Measurements from ENCODE around the gene VEGFC.

VEGFC gene, protein sequence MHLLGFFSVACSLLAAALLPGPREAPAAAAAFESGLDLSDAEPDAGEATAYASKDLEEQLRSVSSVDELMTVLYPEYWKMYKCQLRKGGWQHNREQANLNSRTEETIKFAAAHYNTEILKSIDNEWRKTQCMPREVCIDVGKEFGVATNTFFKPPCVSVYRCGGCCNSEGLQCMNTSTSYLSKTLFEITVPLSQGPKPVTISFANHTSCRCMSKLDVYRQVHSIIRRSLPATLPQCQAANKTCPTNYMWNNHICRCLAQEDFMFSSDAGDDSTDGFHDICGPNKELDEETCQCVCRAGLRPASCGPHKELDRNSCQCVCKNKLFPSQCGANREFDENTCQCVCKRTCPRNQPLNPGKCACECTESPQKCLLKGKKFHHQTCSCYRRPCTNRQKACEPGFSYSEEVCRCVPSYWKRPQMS

DNA sequence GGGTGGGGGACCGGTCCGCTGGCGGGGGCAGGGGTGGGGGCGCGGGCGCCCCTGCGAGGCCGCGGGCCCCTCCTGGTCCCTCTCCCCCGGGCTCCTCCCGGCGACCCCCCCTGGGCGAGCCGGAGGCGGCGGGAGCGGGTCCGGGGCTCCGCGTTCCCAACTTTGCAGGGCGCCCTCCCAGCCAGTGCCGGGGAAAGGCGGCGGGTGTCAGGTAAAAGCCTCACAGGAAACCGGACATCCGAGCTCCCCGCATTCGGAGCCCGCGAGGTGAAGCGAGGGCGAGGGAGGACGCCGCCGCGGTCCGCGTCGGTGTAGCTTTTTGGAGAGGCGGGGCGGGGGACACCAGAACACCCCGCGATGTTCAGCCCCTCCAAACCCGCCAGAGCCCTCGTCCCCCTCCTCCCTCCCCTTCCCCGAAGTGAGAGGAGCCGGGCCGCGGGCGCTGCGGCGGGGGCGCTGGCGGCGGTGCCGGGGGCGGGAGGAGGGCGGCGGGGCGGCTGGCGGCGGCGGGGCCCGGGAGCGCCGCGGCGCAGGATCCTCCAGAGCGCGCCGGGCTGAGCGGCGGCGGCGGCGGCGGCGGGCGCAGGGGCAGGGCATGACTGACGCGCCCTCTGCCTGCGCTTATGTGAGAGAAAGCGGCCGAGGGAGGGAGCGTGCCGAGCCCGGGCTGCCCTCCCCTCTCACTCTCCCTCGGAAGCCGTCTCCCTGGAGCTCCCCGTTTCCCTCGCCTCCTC is at the start of gene VEGFC:
Gene VEGFC (minus strand): TSS at position 597 of the 734 bp plus-strand sequence. CDS start 611 bp downstream, outside the sequence.
- no peak for DNase-seq

DNA sequence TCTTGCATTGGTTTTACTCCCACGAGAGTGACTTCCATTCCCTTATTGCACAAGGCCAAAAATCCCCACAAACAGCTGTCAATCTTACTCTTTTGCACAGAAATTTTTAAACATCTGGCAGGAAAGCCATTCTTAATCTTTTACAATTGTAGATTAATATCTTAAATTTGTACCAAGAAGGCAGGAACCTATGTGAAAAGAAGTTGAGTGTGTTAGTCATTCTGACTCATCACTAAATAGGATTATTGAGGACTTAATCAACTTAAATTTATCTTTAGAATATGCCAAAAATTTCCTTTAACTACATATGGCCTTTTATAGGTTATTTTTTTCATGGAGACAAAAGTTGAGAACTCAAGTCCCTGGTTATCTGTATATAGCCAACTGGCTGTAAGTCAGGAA is 49.0 kb upstream of the VEGFC start:
- no peak for DNase-seq

DNA sequence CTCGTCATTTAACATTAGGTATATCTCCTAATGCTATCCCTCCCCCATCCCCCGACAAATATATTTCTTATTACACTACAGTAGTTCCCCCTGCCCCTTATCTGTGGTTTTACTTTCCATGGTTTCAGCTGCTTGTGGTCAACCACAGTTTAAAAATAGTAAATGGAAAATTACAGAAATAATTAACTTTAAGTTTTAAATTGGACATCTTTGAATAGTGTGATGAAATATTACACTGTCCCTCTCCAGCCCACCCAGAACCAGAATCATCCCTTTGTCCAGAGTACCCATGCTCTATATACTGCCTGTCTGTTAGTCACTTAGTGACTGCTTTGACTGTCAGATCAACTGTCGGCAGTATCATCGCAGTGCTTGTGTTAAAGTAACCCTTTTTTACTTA is 47.4 kb upstream of the VEGFC start:
- DNase-seq, result no peak

DNA sequence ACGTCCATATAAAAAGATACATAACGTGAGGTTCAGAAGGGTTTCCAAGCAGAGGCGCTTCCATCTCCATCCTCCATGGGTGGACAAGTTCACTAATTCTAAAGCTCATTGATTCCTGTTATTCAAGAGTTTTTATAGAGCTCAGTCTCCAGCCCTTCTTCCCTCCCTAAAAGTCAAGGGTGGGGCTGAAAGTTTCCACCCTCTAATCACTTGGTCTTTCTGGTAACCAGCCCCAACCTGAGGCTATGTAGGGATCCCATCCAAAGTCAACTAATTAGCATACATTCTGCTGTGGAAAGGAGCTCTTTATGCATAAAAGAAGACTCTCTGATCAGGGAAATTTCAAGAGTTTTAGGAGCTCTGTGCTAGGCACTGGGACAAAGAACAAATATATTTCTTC is 46.9 kb upstream of the VEGFC start:
- DNase-seq, result no peak

DNA sequence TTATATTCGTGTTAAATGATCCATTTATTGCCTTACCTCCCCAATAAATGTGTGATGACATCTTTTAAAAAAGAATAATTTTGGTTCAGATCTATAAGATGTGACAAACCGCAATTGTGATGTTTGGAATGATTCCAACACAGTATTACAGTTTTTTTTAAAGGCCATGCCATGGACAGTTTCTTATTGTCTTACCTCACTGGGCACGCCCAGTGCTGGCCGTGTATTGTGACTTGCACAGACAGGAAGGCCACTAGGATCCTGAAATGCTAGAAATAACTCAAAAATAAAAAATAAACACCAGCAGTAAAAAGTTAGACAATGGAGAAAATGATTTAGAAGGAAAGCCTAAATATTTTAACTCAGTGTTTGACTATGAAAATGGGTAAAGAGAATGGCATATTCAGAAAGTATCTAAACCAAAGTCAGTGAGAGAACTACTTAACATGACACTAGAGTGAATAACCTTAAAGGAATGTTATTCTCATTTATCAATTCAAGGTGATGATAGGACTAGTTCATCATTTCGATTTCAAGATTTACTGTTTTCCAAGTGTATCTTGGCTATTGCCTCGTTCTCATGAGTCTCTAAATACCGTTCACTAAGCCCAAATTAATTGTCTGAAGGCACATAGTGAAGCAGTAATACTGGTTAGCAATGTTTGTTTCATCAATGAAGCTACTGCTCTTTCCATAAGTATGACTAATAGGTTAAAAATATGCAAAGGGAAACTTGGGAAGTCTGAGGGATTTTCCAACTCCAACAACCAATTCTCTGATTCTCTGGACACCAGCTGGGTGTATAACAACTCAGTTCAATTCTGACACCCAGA is 46.1 kb upstream of the VEGFC start:
- no peak for DNase-seq

DNA sequence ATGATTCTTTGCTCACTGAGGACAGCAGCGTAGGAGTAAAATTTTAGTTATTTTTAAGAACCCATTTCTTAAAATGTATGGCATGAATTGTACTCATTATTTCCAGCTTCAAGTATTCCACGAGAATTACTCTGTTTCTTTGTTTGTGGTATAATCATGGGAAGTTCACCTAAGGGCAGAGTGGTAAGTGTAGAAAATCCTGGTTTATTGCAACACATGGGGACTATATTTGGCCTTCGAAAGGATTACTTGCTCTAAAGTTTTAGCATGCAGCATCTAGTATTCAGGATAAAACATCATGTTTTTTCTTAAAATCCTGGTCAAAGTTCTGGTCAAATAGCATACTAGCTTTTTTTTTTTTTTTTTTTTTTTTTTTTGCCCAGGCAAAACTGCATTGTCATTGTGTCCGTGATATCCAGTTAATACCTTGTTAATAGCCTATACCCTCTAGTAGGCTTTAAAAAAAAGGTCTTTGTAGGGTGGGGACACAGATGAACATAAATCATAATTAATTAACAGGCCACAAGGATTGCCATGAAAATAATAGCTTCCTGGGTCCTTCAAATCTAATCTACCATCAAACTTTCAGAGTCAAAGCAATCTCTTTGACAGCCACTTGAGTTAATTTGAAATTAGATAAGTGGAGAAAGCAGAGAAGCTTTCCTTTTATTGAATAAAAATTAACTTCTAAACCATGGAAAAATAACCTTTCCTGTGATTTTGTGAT is 44.6 kb upstream of the VEGFC start:
- DNase-seq, result no peak

DNA sequence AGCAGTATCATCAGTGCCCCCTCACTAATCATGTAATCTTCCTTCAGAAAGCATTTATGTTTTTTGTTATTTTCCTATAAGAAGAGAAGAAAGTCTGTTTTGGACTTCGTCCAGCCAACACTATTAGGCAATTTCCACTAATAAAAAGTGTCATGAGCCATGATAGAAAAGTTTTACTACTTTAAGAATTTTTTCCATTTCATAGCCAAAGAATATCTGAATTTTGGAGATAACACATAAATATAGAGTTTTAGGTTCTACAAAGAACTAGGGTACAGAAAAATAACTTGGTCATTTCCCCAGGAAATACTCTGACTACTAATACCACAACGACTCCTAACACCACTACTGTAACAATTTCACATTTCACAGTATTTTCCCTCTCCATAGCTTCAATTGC is 41.8 kb upstream of the VEGFC start:
- no peak for DNase-seq

DNA sequence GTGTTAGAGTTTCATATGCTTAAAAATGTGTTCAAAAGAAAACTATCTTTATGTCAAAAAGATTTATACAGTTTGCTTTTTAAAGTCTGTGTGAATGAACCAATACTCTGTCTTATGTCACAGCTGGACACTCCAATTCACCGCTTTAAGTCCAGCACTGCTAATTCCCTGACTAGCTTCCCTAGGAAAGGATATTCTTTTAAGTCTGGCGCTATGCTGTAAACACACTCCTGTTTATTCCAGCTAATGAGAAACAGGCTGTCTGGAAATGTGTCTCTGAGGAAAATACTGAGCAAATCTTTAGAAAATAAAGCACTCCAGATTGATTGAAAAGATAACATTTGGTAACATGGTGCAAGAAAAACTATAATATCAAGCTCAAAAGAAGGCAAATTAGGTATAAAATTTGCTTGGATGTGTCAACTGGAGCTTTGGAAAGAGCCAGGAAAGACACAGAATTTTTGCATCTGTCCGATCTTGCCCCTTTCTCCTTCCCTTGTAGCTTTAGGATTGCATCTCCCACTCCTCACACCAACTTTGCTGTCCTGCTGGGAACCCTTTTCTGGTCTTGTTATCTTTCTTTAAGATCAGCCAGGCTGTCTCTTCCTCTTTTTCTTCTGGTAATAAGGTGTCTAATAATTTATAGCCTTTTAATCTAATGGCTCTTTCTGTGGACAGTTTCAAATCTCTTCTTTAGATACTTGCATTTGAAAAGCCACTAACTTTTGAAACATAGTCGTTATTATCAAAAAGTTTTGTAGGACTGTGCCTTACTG is 40.9 kb upstream of the VEGFC start:
- no peak for DNase-seq

DNA sequence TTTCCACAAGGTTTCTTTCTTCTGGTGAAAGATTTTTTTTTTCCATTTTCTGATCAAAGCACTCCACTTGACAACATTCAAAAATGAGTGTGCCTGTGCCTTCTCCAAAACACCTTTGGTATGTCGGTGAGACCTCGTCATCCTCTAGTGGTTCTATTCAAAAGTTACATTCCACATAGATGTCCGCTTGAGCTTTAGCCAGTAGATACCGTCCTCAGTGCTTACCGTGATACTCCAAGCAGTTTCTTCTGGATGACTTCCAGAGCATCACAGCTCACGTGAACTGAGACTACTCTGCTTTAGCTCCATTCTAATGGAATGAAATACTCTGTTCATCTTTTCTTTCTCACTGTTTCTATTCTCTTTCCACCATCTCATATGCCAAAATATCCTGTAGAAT is 38.2 kb upstream of the VEGFC start:
- DNase-seq, result no peak

DNA sequence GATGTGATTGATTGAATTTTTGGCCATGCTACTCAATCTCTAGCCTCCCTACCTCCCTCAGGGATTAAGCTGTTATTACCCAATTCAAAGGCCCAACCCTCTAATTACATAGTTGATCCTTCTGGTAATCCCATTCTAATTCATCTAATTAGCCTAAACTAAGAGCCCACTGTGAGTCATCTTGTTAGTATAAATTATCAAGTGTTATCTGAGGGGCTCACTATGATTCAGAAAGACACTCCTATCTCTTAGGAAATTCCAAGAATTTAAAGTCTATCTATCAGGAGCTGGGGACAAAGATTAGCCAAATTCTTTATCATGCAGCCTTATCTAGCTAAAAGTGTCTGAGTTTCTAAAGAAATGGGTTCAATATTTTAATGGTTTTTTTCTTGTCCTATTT is 32.9 kb upstream of the VEGFC start:
- no peak for DNase-seq

DNA sequence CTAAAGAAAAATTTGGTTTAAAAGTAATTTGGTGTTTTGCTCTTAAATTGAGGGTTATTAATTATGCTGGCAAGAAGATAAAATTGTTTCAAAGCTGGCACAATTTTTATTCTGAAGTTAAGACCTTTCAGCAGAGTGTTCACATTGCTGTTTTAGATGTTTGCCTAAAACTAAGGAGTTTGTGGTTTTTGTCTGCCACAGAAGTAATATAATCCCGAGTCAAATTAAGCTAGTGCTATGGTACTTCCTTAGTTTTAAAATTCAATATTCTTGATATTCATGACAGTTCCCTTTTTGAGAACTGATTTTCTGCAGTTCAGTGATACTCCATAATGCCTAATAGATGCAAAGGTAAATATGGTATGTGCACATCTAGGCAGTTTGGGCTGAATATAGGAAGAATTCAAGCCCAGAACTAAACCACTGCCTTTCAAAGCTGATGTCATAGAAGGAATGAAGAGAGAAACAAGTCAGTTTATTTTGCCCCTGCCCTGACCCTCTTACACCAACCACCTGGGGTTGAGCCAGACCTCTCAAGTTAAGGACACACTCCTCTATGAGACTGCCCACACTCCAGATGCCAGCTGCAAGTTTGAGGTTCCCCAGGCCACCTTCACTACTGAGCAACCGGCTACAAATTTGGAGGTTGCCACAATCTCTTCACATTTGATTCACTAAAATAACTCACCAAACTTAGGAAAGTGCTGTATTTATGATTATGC is 32.1 kb upstream of the VEGFC start:
- no peak for DNase-seq

DNA sequence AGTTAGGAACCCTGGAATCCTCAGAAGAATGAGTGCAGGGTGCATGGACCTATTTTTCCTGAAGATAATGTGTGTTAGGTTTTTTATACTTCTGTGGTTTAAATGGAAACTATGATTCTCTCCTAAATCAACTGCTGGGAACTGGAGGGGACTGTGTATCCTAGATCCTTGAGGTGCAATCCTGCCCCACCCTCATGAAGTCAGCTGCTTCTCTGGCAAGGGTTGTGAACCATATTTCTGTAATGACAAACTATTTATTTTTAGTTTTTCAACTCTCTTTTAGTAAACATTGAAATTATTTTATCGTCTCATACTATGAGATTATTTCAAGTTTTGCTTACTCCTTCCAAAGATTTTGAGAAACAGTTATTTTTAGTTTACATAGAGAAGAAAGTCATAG is 25.8 kb upstream of the VEGFC start:
- no peak for DNase-seq

DNA sequence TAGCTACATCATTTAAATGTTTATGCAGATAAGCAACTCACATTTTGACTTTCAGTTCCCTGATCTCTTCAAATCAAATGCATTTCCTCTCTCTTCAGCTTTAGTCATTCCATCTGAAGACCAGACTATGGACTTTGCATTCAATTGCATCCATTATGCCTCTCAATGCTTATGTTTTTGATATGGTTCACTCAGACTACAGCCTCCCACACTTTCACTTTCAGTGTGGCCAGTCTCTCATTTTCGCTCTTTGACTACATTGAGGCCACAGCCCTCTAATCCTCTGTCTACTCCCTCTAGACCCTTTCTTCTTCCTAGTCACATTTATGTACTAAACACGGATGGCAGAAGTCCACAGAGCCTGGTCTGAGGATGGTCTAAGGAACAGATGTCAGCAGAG is 24.5 kb upstream of the VEGFC start:
- DNase-seq, result no peak

DNA sequence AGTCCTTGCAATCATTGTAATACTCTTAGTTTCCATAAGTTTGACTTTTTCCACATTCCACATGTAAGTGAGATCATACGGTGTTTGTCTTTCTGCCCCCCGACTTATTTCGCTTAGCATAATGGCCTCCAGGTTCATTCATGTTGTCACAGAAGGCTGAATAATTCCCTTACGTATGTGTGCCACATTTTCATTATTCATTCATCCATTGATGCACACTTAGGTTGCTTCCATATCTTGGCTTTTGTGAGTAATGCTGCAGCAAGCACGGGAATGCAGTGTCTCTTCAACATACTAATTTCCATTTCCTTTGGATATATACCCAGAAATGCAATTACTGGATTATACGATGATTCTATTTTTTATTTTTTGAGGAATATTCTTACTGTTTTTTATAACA is 22.0 kb upstream of the VEGFC start:
- DNase-seq, result no peak

DNA sequence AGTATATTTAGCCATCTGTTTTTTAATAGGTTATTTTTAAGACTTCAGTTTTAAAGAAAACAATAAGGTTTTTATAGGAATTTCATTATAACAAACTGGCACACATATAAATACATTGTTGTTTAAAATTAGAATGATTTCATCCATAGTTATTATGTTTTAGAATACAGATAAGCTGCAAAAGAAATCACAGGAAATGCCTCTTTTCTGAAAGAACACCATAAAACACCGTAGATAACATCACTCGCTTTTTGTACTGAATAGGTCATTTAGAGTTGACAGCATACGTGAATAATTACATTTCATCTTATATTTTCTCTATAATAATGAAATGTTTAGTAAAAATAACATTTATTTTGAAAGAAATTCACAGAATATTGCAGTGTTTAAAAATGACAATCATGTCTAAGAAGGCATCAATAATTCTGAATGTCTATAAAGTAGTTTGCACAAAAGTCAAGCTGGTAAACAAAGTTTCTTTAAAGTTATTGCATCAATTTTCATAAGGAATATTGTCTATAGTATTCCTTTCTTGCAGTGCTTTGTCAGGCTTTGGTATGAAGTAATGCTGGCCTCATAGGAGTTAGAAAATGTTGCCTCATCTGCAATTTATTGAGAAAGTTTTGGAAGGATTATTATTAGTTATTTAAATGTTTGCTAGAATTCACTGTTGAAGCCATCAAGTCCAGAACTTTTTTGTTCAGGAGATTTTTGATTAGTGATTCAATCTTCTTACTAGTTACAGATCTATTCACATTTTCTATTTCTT is 17.9 kb upstream of the VEGFC start:
- no peak for DNase-seq

DNA sequence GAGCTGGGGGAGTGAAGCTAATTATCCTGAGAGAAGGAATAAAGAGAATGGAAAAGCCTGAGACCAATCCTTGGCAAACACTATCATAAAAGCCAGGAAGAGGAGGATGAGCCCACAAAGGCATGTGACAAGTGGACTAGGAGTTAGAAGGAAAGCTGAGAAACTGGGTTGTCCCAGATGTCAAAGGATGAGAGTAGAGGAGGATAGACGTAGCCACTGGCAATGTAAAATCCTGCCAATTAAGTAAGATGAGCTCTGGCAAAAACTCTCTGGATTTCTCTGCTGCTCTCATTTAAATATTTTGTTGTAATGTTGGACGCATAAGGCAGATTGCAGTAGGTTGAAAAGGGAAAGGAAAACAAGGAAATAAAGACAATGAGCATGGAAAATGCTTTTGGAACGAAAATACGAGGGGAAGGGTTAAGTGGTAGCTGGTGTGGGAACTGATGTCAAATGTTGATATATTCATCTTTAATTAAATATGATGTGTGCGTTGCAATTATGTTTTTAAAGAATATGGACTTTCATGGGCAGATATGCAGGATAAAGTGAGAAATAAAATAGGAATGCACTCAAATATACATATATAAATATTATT is 14.2 kb upstream of the VEGFC start:
- no peak for DNase-seq

DNA sequence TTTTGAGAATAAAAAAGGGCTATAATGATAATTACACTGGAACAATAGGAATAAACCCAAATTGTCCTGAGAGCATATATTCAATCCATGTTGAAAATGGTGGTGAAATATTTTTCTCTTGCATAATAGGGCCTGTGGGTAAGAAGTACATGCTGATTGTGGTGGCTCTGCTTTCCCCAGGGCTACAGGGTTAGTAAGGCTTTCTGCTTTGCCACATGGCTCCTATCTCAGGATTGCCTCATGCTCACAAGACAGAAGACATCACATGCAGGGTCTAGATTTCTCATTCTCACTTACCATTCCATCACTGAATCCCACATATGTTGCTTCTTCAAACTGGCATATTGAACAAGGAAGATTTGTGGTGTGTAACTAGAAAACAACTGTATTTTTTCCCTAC is 12.4 kb upstream of the VEGFC start:
- DNase-seq, result no peak

DNA sequence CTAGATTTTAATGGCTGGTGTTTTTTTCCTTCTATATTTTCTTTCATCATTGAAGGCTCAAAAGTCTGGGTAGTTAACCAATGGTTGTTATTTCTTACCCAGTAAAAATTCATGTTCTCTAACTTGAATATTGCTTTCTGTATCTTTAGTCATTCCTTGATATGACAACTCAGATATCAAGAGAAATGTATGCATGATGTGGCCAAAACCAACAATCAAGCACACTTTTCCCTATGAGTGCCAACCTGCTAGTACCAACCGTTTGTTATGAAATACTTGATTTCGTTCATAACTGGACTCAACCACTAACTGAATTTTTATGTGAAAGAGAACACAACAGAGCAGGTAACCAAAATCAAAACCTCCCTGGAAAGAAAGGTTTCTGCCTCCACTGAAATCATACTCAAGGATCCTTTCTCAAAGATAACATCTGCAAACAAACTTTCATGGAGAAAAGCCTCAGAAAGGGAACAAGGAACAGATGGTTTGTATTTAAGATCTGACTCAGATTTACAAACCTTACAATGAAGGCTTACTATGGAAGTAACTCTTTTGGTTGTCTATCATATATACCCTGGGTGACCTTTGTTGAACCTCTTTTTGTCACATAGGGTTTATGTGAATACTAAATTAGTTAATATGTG is 8.3 kb upstream of the VEGFC start:
- DNase-seq, result no peak

DNA sequence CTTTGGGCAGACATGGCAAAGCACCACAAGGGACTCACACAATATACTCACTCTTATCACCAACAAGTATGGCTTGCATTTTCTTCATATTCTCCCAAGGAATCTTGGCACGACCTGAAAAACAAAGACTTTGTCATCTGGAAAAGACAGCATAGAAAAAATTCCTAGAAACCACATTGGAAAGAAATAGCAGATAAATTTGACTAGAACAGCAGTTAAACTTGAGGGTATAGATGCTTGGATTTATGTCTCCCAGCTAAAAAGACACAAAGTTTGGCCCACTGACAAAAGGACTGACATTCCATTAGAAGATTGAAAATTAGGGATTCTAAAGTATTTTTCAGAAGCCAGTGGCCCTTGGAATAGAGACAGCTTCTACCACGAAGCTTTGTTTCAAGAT is 6.9 kb upstream of the VEGFC start:
- no peak for DNase-seq

DNA sequence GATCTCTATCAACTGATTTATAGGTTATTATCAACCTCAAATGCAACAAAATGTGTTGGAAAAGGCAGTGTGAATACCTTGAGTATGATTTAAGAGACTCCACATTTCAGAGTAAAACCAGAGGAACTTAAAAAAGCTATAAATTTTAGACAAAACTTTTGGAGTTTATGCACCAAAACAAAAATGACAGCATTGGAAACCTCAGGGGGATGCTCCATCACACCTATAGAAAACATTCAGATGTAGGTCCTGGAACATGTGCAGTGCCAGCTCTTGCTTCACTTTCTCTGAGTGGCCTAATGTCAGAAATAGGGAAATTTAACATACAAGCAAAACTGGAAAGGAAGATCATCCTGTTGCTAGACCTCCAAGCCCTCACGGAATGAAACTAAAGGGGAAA is 5.8 kb upstream of the VEGFC start:
- no peak for DNase-seq

All from CD4-positive, alpha-beta T cell treated with Interleukin-4 for 1 hour (primary cell).